Heart left ventricle (tissue), 16 donors: Measurements from ENCODE around the gene DLGAP4. TPM values are rescaled to one million over a fixed set of nuclear protein-coding genes. Genes with fewer than 3 reads are reported as not detected.

Source experiments
- ATAC-seq, 4 donors: fragments of 200-7000 bp; cut with Tn5 transposase; one replicate each; pipeline ENCODE4 v1.9.1; 2020 to 2022; ENCODE audit warnings: moderate library complexity in 4 of 4, mild to moderate bottlenecking in 3 of 4, moderate number of reproducible peaks in 1 of 4
- DNase-seq, 5 donors: peaks; one replicate each; pipeline ENCODE4 v3.0.0-alpha.2; 2020
- H3K27ac ChIP-seq, 12 donors: fragments of 200-600 bp; sonication (generic) in 4 of 12; one replicate each; pipeline versions ENCODE4 v1.5.0 to v1.8.0; 2016 to 2022; ENCODE audit warnings: mild to moderate bottlenecking in 2 of 12
- H3K27me3 ChIP-seq, 9 donors: fragments of 200-600 bp; sonication (generic) in 2 of 9; one replicate each; pipeline versions ENCODE4 v1.5.1 to v1.8.0; 2016 to 2022; ENCODE audit warnings: mild to moderate bottlenecking in 3 of 9
- H3K36me3 ChIP-seq, 9 donors: fragments of 200-600 bp; sonication (generic) in 2 of 9; one replicate each; pipeline versions ENCODE4 v1.5.0 to v1.8.0; 2018 to 2022; ENCODE audit warnings: mild to moderate bottlenecking in 2 of 9
- H3K4me1 ChIP-seq, 12 donors: fragments of 200-600 bp; sonication (generic) in 4 of 12; one replicate each; pipeline versions ENCODE4 v1.5.0 to v1.8.0; 2016 to 2022; ENCODE audit warnings: mild to moderate bottlenecking in 3 of 12
- H3K4me3 ChIP-seq, 12 donors: fragments of 200-600 bp; sonication (generic) in 4 of 12; one replicate each; pipeline versions ENCODE4 v1.5.0 to v1.8.0; 2017 to 2022; ENCODE audit warnings: mild to moderate bottlenecking in 9 of 12, moderate library complexity in 4 of 12
- H3K9me3 ChIP-seq, 12 donors: fragments of 200-600 bp; sonication (generic) in 4 of 12; one replicate each; pipeline versions ENCODE4 v1.5.0 to v1.8.0; 2016 to 2022; ENCODE audit warnings: mild to moderate bottlenecking in 1 of 12
- CTCF ChIP-seq, 12 donors: fragments of 200-600 bp; sonication (generic) in 4 of 12; IDR thresholded peaks; one replicate each; pipeline versions ENCODE4 v1.5.0 to v1.8.0; 2018 to 2022; ENCODE audit warnings: antibody characterized with exemption in 12 of 12, mild to moderate bottlenecking in 5 of 12
- POLR2A ChIP-seq, 2 donors: fragments of 450-650 bp; IDR thresholded peaks; one replicate each; pipeline ENCODE4 v1.6.1; 2017; ENCODE audit warnings: antibody characterized with exemption in 2 of 2, mild to moderate bottlenecking in 2 of 2, moderate library complexity in 2 of 2
- WGBS, 4 donors: extraction: QIAGEN DNeasy Blood & Tissue Kit in 2 of 4; methylation state at CpG; one replicate each; pipeline versions ENCODE4 v1.1.5 to v1.1.7; 2013 to 2018; 5-methylcytosine and 5-hydroxymethylcytosine counted together
- intact Hi-C, 10 donors: fragments of 100-400 bp; cut with DNase I; formaldehyde crosslinking; loops; one replicate each; pipeline versions ENCODE4 v1.11.1 to v1.14.2; 2022
- long read RNA-seq, 3 donors: library from polyadenylated mRNA; unstranded; transcript quantifications; one replicate each; pipeline ENCODE4 v2.0.0, GENCODE V29; 2020 to 2021
- polyA plus RNA-seq, 2 donors: library from polyadenylated mRNA; stranded (reverse); fragments of 200-250 nt; gene quantifications; one replicate each; pipeline ENCODE4 v1.2.3, GENCODE V29; 2013
- total RNA-seq, 9 donors: library from RNA; depleted of rRNA in 2 of 9; stranded (reverse); fragments of >200 nt in 2 of 9; fragmentation: NEBNext Ultra II Directional in 3 of 9; extraction: Animal tissue kit (Norgen Biotek cat#: 25700) in 3 of 9; gene quantifications; one replicate each; pipeline versions ENCODE4 v1.1.0 to v1.2.4, GENCODE V29; 2016 to 2023
- donor health status: ischemic (EF 13 %, LVEDD 7.1; RV severe dilation, severe dysfunction).
- donor health status: healthy with polysubstance abuse.
- donor health status: DM: no; HTN: yes; CAD: no.
- donor health status: DM: no; HTN: no; CAD: no.
- donor health status: ischemic (EF 25% LVEDD 6.9; RV normal size, moderate dysfunction).
- donor health status: ischemic (EF 25% LVEDD 5.7; RV mildly dilated, moderate dysfunction).
- donor health status: healthy.
- donor health status: DM: yes; HTN: yes; CAD: no.
- donor health status: ischemic (EF 35%, LVEDD 5.7; RV mildly dilated, moderate dysfunction).
- donor health status: nonischemic (EF 11% LVEDD 7.7; RV severe dilation, severe dysfunction).
- donor health status: DM: yes; HTN: yes; CAD: no.
- donor health status: PGD.
- donor health status: ischemic (EF 29% LVEDD 5.4; RV normal size, mild dysfunction).
- donor health status: nonischemic (EF 23%, LVEDD 6.1; RV moderate dilation, normal function).

The DLGAP4 gene, protein sequence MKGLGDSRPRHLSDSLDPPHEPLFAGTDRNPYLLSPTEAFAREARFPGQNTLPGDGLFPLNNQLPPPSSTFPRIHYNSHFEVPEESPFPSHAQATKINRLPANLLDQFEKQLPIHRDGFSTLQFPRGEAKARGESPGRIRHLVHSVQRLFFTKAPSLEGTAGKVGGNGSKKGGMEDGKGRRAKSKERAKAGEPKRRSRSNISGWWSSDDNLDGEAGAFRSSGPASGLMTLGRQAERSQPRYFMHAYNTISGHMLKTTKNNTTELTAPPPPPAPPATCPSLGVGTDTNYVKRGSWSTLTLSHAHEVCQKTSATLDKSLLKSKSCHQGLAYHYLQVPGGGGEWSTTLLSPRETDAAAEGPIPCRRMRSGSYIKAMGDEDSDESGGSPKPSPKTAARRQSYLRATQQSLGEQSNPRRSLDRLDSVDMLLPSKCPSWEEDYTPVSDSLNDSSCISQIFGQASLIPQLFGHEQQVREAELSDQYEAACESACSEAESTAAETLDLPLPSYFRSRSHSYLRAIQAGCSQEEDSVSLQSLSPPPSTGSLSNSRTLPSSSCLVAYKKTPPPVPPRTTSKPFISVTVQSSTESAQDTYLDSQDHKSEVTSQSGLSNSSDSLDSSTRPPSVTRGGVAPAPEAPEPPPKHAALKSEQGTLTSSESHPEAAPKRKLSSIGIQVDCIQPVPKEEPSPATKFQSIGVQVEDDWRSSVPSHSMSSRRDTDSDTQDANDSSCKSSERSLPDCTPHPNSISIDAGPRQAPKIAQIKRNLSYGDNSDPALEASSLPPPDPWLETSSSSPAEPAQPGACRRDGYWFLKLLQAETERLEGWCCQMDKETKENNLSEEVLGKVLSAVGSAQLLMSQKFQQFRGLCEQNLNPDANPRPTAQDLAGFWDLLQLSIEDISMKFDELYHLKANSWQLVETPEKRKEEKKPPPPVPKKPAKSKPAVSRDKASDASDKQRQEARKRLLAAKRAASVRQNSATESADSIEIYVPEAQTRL
- total RNA-seq = 10 to 100 TPM; 25.6 to 76.7 (median 60.1) TPM
- 10 to 100 TPM; 42.0 to 45.5 TPM for polyA plus RNA-seq
- long read RNA-seq, donor 1, partial matches to known transcripts = 5 of 18 reads
- long read RNA-seq, donor 1, other reads (novel, unspliced or antisense) = 10 of 18 reads
- long read RNA-seq, donor 2, partial matches to known transcripts = 3 of 16 reads
- long read RNA-seq, donor 2, other reads (novel, unspliced or antisense) = 9 of 16 reads
- long read RNA-seq, donor 3, partial matches to known transcripts = 1 of 27 reads
- long read RNA-seq, donor 3, other reads (novel, unspliced or antisense) = 21 of 27 reads

DNA sequence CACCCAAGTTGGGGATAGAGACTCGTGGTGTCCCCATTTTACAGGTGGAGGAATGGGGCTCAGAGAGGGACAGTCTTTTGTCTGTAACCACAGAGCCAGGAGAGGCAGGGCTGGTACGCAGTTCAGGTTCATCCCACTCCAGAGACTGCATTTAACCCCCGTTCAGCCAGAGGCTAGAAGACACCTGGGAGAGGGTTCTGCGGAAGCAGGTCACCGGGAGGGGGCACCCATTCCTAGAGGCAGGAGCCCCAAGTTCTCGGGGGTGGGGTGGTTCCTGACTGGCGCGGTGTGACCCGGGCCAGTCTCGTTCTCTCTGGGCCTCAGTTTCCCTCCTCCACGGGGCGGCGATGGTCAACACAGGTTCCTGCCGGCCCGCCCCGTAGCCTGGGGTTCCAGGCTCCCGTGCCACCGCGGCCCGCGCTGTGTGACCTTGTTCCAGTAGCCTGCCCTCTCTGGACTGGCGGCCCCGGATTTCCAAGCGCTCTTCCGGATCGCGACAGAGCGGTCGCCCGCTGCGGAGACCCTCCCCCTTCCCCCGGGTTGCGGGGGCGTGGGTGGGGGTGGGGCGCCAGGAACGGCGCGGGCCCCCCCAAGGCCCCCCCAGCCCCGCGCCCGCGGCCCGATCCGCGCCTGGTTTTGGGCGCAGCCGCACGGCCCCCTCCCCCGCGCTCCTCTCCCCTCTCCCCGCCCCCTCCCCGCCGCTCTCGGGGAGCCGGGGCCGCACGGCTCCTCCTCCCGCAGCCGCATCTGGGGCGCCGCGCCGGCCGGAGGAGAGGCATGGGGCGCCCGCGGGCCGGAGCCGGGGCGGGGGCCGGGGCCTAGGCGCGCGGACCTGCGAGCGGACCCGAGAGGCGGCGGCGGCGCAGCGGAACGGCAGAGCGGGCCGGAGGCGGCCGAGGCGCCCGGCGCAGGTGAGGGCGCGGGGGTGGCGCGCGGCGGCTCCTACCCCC, at the start of gene DLGAP4:
Gene DLGAP4 (plus strand): TSS at position 738 of the 950 bp plus-strand sequence. CDS start 125,379 bp downstream, outside the sequence.
- no peaks in the 10 kb centered on the region for H3K36me3 ChIP-seq
- no peak within 1 kb of the TSS for H3K27ac ChIP-seq
- WGBS, 4 donors = 1 to 6% (median 2%) methylated on average over 19 to 94 of the region's 96 CpGs
- TF ChIP-seq POLR2A (IDR thresholded peaks at IDR 0.05) (no peak), CTCF (IDR thresholded peaks at IDR 0.05) (no peak)
- peak within 1 kb of the TSS in 10 of 12 donors; percentile 11 to 47 (median 22) for H3K4me3 ChIP-seq
- no peaks in the 10 kb centered on the region for H3K9me3 ChIP-seq
- H3K4me1 ChIP-seq = peaks cover 0 to 18% (median 7%) of the 10 kb centered on the region in 12 donors
- DNase-seq (no peak), ATAC-seq (no peak)
- intact Hi-C loops = no loop called here
- H3K27me3 ChIP-seq = peaks cover 33 to 93% (median 59%) of the 10 kb centered on the region in 9 donors

- TF ChIP-seq POLR2A (IDR thresholded peaks at IDR 0.05) (no peak), CTCF (IDR thresholded peaks at IDR 0.05) (no peak)
- no peak for DNase-seq
Measured at GRCh38 chr20:36259177-36260061, 46.7 kb upstream of the DLGAP4 start.

GRCh38 chr20:36260316-36260715, 45.8 kb upstream of the DLGAP4 start:
- intact Hi-C loops = no loop called here
- H3K4me1 ChIP-seq = no peaks in the 10 kb centered on the region
- DNase-seq (no peak), ATAC-seq (peak in 1 of 4 donors; percentile 14)
- TF ChIP-seq CTCF (IDR thresholded peaks at IDR 0.05) = no peak
- TF ChIP-seq POLR2A (IDR thresholded peaks at IDR 0.05) = no peak
- H3K4me3 ChIP-seq = no peak overlapping the region
- H3K27ac ChIP-seq = no peak overlapping the region
- no peaks in the 10 kb centered on the region for H3K27me3 ChIP-seq
- WGBS, 4 donors = 60 to 72% (median 64%) methylated on average over 7 of the region's 7 CpGs
- H3K9me3 ChIP-seq = no peaks in the 10 kb centered on the region
- H3K36me3 ChIP-seq = peaks cover 0 to 25% (median 19%) of the 10 kb centered on the region in 9 donors

More at GRCh38 chr20:36259177-36260061, 46.7 kb upstream of the DLGAP4 start:
- H3K36me3 ChIP-seq = peaks cover 0 to 32% (median 25%) of the 10 kb centered on the region in 9 donors
- intact Hi-C loops = no loop called here
- ATAC-seq = no peak
- no peak overlapping the region for H3K4me3 ChIP-seq
- H3K4me1 ChIP-seq = no peaks in the 10 kb centered on the region
- H3K27me3 ChIP-seq = no peaks in the 10 kb centered on the region
- no peak overlapping the region for H3K27ac ChIP-seq
- H3K9me3 ChIP-seq = no peaks in the 10 kb centered on the region
- 55 to 60% (median 57%) methylated on average over 16 of the region's 16 CpGs for whole genome bisulfite sequencing, 4 donors
